SK-N-SH treated with all-trans-retinoic acid at 6 μM for 48 hours (cell line): ENCODE results near the gene CNGB1.

ENCODE experiments used
- ATAC-seq: fragments of 200-7000 bp; cut with Tn5 transposase; 3 replicates; pipeline ENCODE4 v1.9.1; 2020; ENCODE audit warnings: mild to moderate bottlenecking, moderate library complexity
- ARNTL ChIP-seq: fragments of 450-650 bp; formaldehyde crosslinking; IDR thresholded peaks from 2 replicates; pipeline ENCODE4 v1.5.0; 2020; ENCODE audit warnings: low read depth, mild to moderate bottlenecking, moderate library complexity, borderline replicate concordance
- BACH2 ChIP-seq: fragments of 250-450 bp; sonication (Bioruptor Pico); IDR thresholded peaks from 2 replicates; pipeline ENCODE4 v1.9.0; 2021; ENCODE audit warnings: mild to moderate bottlenecking, borderline replicate concordance
- CREB5 ChIP-seq: fragments of 250-450 bp; sonication (Bioruptor Pico); IDR thresholded peaks from 2 replicates; pipeline ENCODE4 v1.5.1; 2020; ENCODE audit warnings: low read depth, mild to moderate bottlenecking, moderate library complexity
- CSDC2 ChIP-seq: fragments of 250-450 bp; sonication (Bioruptor Pico); IDR thresholded peaks from 2 replicates; pipeline ENCODE4 v1.5.0; 2020; ENCODE audit warnings: mild to moderate bottlenecking, moderate library complexity
- CSRNP3 ChIP-seq: fragments of 250-450 bp; sonication (Bioruptor Pico); IDR thresholded peaks from 2 replicates; pipeline ENCODE4 v1.5.1; 2021; ENCODE audit warnings: mild to moderate bottlenecking, moderate library complexity
- ESRRG ChIP-seq: fragments of 250-450 bp; sonication (Bioruptor Pico); IDR thresholded peaks from 2 replicates; pipeline ENCODE4 v1.6.1; 2021; ENCODE audit warnings: mild to moderate bottlenecking
- GLIS3 ChIP-seq: fragments of 250-450 bp; sonication (Bioruptor Pico); IDR thresholded peaks from 2 replicates; pipeline ENCODE4 v1.5.0; 2020; ENCODE audit warnings: mild to moderate bottlenecking, moderate library complexity
- ISL1 ChIP-seq: fragments of 250-450 bp; sonication (Bioruptor Pico); IDR thresholded peaks from 2 replicates; pipeline ENCODE4 v2.1.2; 2022; ENCODE audit warnings: mild to moderate bottlenecking, moderate library complexity
- OSR1 ChIP-seq: fragments of 250-450 bp; sonication (Bioruptor Pico); IDR thresholded peaks from 2 replicates; pipeline ENCODE4 v1.8.0; 2022; ENCODE audit warnings: moderate library complexity, mild to moderate bottlenecking, inconsistent platforms
- PATZ1 ChIP-seq: fragments of 250-450 bp; sonication (Bioruptor Pico); IDR thresholded peaks from 2 replicates; pipeline ENCODE4 v1.8.0; 2020; ENCODE audit warnings: mild to moderate bottlenecking, moderate library complexity, borderline replicate concordance
- RARB ChIP-seq: fragments of 250-450 bp; sonication (Bioruptor Pico); IDR thresholded peaks from 2 replicates; pipeline ENCODE4 v1.8.0; 2021; ENCODE audit warnings: mild to moderate bottlenecking, moderate library complexity
- SNAI2 ChIP-seq: fragments of 250-450 bp; sonication (Bioruptor Pico); IDR thresholded peaks from 2 replicates; pipeline ENCODE4 v1.5.0; 2020; ENCODE audit warnings: mild to moderate bottlenecking, moderate library complexity
- TCF4 ChIP-seq: fragments of 250-450 bp; sonication (Bioruptor Pico); IDR thresholded peaks from 2 replicates; pipeline ENCODE4 v1.8.0; 2021; ENCODE audit warnings: mild to moderate bottlenecking, moderate library complexity, borderline replicate concordance
- TOX ChIP-seq: fragments of 250-450 bp; sonication (Bioruptor Pico); IDR thresholded peaks from 2 replicates; pipeline ENCODE4 v1.8.0; 2021; ENCODE audit warnings: mild to moderate bottlenecking, moderate library complexity, borderline replicate concordance
- TSHZ2 ChIP-seq: fragments of 250-450 bp; sonication (Bioruptor Pico); IDR thresholded peaks from 2 replicates; pipeline ENCODE4 v1.5.0; 2020; ENCODE audit warnings: mild to moderate bottlenecking, moderate library complexity
- ZC3H10 ChIP-seq: fragments of 250-450 bp; sonication (Bioruptor Pico); IDR thresholded peaks from 2 replicates; pipeline ENCODE4 v1.5.1; 2021; ENCODE audit warnings: mild to moderate bottlenecking, moderate library complexity
- ZFP30 ChIP-seq: fragments of 450-650 bp; formaldehyde crosslinking; IDR thresholded peaks from 2 replicates; pipeline ENCODE4 v1.5.0; 2022; ENCODE audit warnings: mild to moderate bottlenecking, moderate library complexity
- ZNF565 ChIP-seq: fragments of 450-650 bp; formaldehyde crosslinking; conservative IDR thresholded peaks from 2 replicates; pipeline ENCODE4 v1.5.0; 2020; ENCODE audit warnings: low read depth, mild to moderate bottlenecking, moderate library complexity
- ZNF70 ChIP-seq: fragments of 450-650 bp; formaldehyde crosslinking; IDR thresholded peaks from 2 replicates; pipeline ENCODE4 v1.5.0; 2020; ENCODE audit warnings: mild to moderate bottlenecking, moderate library complexity
- ZNF8 ChIP-seq: fragments of 450-650 bp; formaldehyde crosslinking; IDR thresholded peaks from 2 replicates; pipeline ENCODE4 v1.5.0; 2020; ENCODE audit warnings: mild to moderate bottlenecking, moderate library complexity

CNGB1 gene

GRCh38 chr16:57845115-57845514 is 125.8 kb downstream of the CNGB1 start:
- no peak for ATAC-seq
- TF ChIP-seq CREB5 (CRISPR knock-in tag) = no peak
- TF ChIP-seq BACH2 (CRISPR knock-in tag) = no peak
- no peak for TF ChIP-seq ZNF8 (CRISPR knock-in tag)
- no peak for TF ChIP-seq TCF4
- TF ChIP-seq ZNF565 = no peak

- TF ChIP-seq ISL1 = no peak
- TF ChIP-seq PATZ1 (CRISPR knock-in tag) = no peak
- TF ChIP-seq CSRNP3 (CRISPR knock-in tag) = no peak
- no peak for TF ChIP-seq RARB (CRISPR knock-in tag)
- TF ChIP-seq BACH2 (CRISPR knock-in tag) = no peak
- TF ChIP-seq ARNTL (CRISPR knock-in tag) = no peak
- TF ChIP-seq OSR1 (CRISPR knock-in tag) = no peak
- no peak for TF ChIP-seq ZNF8 (CRISPR knock-in tag)
- TF ChIP-seq CSDC2 (CRISPR knock-in tag) = no peak
- no peak for TF ChIP-seq SNAI2
- TF ChIP-seq ZFP30 (CRISPR knock-in tag) = no peak
- ATAC-seq = no peak
Observed at GRCh38 chr16:57844416-57845030, 126.4 kb downstream of the CNGB1 start.

- TF ChIP-seq ZNF565 = no peak
- no peak for TF ChIP-seq ZC3H10 (CRISPR knock-in tag)
- TF ChIP-seq PATZ1 (CRISPR knock-in tag) = no peak
- no peak for TF ChIP-seq TOX (CRISPR knock-in tag)
- TF ChIP-seq TCF4 = no peak
- no peak for TF ChIP-seq TSHZ2
- no peak for TF ChIP-seq GLIS3
- no peak for TF ChIP-seq ZNF70 (CRISPR knock-in tag)
- no peak for TF ChIP-seq ESRRG
- no peak for TF ChIP-seq BACH2 (CRISPR knock-in tag)
- TF ChIP-seq CREB5 (CRISPR knock-in tag) = no peak
- no peak for ATAC-seq
Observed at GRCh38 chr16:57843400-57843799, 127.5 kb downstream of the CNGB1 start.
